Uterus (tissue), 4 donors: Measurements from ENCODE around the gene SERAC1. TPM values are rescaled to one million over a fixed set of nuclear protein-coding genes. Genes with fewer than 3 reads are reported as not detected.
"Not testable (repeated sequence)": the region's sequence is repeated elsewhere in the genome, so short reads cannot be mapped to it uniquely, and the experiment has no call there.

Experiments used
- DNase-seq, 2 donors: peaks; one replicate each; pipeline ENCODE4 v3.0.0-alpha.2; 2019 to 2020
- H3K27ac ChIP-seq, 2 donors: fragments of 200-600 bp; sonication (generic); 1 replicate in 1 of 2; 2 replicates in 1 of 2; pipeline ENCODE4 v1.5.1; 2016 to 2018
- H3K27me3 ChIP-seq, 2 donors: fragments of 200-600 bp; sonication (generic); one replicate each; pipeline ENCODE4 v1.5.1; 2018 to 2019; ENCODE audit warnings: control low read depth in 1 of 2
- H3K36me3 ChIP-seq, 2 donors: fragments of 200-600 bp; sonication (generic); one replicate each; pipeline ENCODE4 v1.5.1; 2019; ENCODE audit warnings: control low read depth in 1 of 2
- H3K4me1 ChIP-seq, 2 donors: fragments of 200-600 bp; sonication (generic); one replicate each; pipeline ENCODE4 v1.5.1; 2018 to 2019; ENCODE audit warnings: control low read depth in 1 of 2
- H3K4me3 ChIP-seq, 2 donors: fragments of 200-600 bp; sonication (generic); 1 replicate in 1 of 2; 2 replicates in 1 of 2; pipeline ENCODE4 v1.5.1; 2018 to 2019; ENCODE audit warnings: mild to moderate bottlenecking in 1 of 2
- H3K9me3 ChIP-seq, 2 donors: fragments of 200-600 bp; sonication (generic); one replicate each; pipeline ENCODE4 v1.5.1; 2019; ENCODE audit warnings: control low read depth in 1 of 2
- CTCF ChIP-seq, 4 experiments: fragments of 200-600 bp in 2 of 4; fragments of 450-650 bp in 2 of 4; sonication (generic) in 2 of 4; IDR thresholded peaks; one replicate each; pipeline ENCODE4 v1.5.1; 2016 to 2019; ENCODE audit warnings: antibody characterized with exemption in 4 of 4, mild to moderate bottlenecking in 2 of 4, moderate library complexity in 1 of 4
- POLR2A ChIP-seq, 2 donors: fragments of 450-650 bp; IDR thresholded peaks; one replicate each; pipeline ENCODE4 v1.6.1; 2016; ENCODE audit warnings: antibody characterized with exemption in 2 of 2, mild to moderate bottlenecking in 1 of 2, moderate library complexity in 1 of 2
- intact Hi-C: fragments of 100-400 bp; cut with DNase I; formaldehyde crosslinking; loops from one replicate; pipeline ENCODE4 v1.15.1; 2023; ENCODE audit warnings: low total_unique reads
- total RNA-seq, 4 donors: library from RNA; depleted of rRNA in 3 of 4; stranded (reverse); fragments of >200 nt in 3 of 4; gene quantifications; one replicate each; pipeline versions ENCODE4 v1.1.0 to v1.2.4, GENCODE V29; 2014 to 2023
- donor health status: DM: yes; HTN: yes; CAD: no.

Gene SERAC1
- total RNA-seq, 4 donors from 2014 or later, result 3.3 to 9.7 (median 8.9) TPM

GRCh38 chr6:158154816-158155215, 13.2 kb downstream of the SERAC1 start:
- intact Hi-C loops, result no loop called here
- no peak overlapping the region for H3K4me3 ChIP-seq
- H3K36me3 ChIP-seq, result no peaks in the 10 kb centered on the region
- TF ChIP-seq POLR2A (IDR thresholded peaks at IDR 0.05), result no peak
- TF ChIP-seq CTCF (IDR thresholded peaks at IDR 0.05), result no peak
- no peaks in the 10 kb centered on the region for H3K4me1 ChIP-seq
- no peak for DNase-seq
- H3K27me3 ChIP-seq, result no peaks in the 10 kb centered on the region
- H3K9me3 ChIP-seq, result no peaks in the 10 kb centered on the region
- H3K27ac ChIP-seq, result no peak overlapping the region

- DNase-seq, result no peak
- no peaks in the 10 kb centered on the region for H3K27me3 ChIP-seq
- H3K4me1 ChIP-seq, result no peaks in the 10 kb centered on the region
- H3K27ac ChIP-seq, result no peak overlapping the region
- H3K36me3 ChIP-seq, result no peaks in the 10 kb centered on the region
- no peak overlapping the region for H3K4me3 ChIP-seq
- H3K9me3 ChIP-seq, result no peaks in the 10 kb centered on the region
- intact Hi-C loops, result no loop called here
- no peak for TF ChIP-seq CTCF (IDR thresholded peaks at IDR 0.05)
These were observed 14.5 kb downstream of the SERAC1 start for GRCh38 chr6:158153576-158153975.

- H3K4me3 ChIP-seq, result no peak overlapping the region
- intact Hi-C loops, result no loop called here
- no peaks in the 10 kb centered on the region for H3K4me1 ChIP-seq
- no peak overlapping the region for H3K27ac ChIP-seq
- H3K9me3 ChIP-seq, result no peaks in the 10 kb centered on the region
- H3K36me3 ChIP-seq, result no peaks in the 10 kb centered on the region
- H3K27me3 ChIP-seq, result no peaks in the 10 kb centered on the region
- no peak for DNase-seq
- TF ChIP-seq POLR2A (IDR thresholded peaks at IDR 0.05), result no peak
- TF ChIP-seq CTCF (IDR thresholded peaks at IDR 0.05), result no peak
These were observed 15.4 kb downstream of the SERAC1 start for GRCh38 chr6:158152659-158153058.

- H3K4me1 ChIP-seq, H3K27ac ChIP-seq, H3K9me3 ChIP-seq, H3K36me3 ChIP-seq, DNase-seq, intact Hi-C loops, H3K4me3 ChIP-seq, H3K27me3 ChIP-seq: not testable (repeated sequence)
These were observed 16.0 kb downstream of the SERAC1 start for GRCh38 chr6:158152025-158152424.

GRCh38 chr6:158150701-158151100, 17.4 kb downstream of the SERAC1 start:
- no peak for TF ChIP-seq POLR2A (IDR thresholded peaks at IDR 0.05)
- TF ChIP-seq CTCF (IDR thresholded peaks at IDR 0.05), result no peak
- H3K27me3 ChIP-seq, result no peaks in the 10 kb centered on the region
- DNase-seq, result no peak
- H3K27ac ChIP-seq, result no peak overlapping the region
- intact Hi-C loops, result no loop called here
- H3K4me1 ChIP-seq, result no peaks in the 10 kb centered on the region
- H3K4me3 ChIP-seq, result no peak overlapping the region
- no peaks in the 10 kb centered on the region for H3K9me3 ChIP-seq
- no peaks in the 10 kb centered on the region for H3K36me3 ChIP-seq

- Histone ChIP-seq H3K27ac (no peak overlapping the region), H3K27me3 (no peaks in the 10 kb centered on the region), H3K4me3 (no peak overlapping the region), H3K9me3 (no peaks in the 10 kb centered on the region), H3K4me1 (no peaks in the 10 kb centered on the region), H3K36me3 (no peaks in the 10 kb centered on the region)
- TF ChIP-seq POLR2A (IDR thresholded peaks at IDR 0.05) (no peak), CTCF (IDR thresholded peaks at IDR 0.05) (no peak)
- no peak for DNase-seq
- intact Hi-C loops, result no loop called here
These were observed 18.4 kb downstream of the SERAC1 start for GRCh38 chr6:158149641-158150040.
